Vagina (tissue), 2 donors: Measurements from ENCODE around the gene HCN4. TPM values are rescaled to one million over a fixed set of nuclear protein-coding genes. Genes with fewer than 3 reads are reported as not detected.

ENCODE experiments used
- DNase-seq, 2 donors: peaks; one replicate each; pipeline ENCODE4 v3.0.0-alpha.2; 2017; ENCODE audit errors: extremely low spot score in 2 of 2
- H3K27ac ChIP-seq: fragments of 200-600 bp; sonication (generic); one replicate; pipeline ENCODE4 v1.5.1; 2019
- H3K27me3 ChIP-seq: fragments of 200-600 bp; sonication (generic); one replicate; pipeline ENCODE4 v1.5.1; 2019
- H3K36me3 ChIP-seq, 2 donors: fragments of 200-600 bp; sonication (generic); one replicate each; pipeline ENCODE4 v1.5.1; 2017 to 2019
- H3K4me1 ChIP-seq: fragments of 200-600 bp; sonication (generic); one replicate; pipeline ENCODE4 v1.5.1; 2019
- H3K4me3 ChIP-seq, 2 donors: fragments of 200-600 bp; sonication (generic); 1 replicate in 1 of 2; 2 replicates in 1 of 2; pipeline ENCODE4 v1.5.1; 2016 to 2019
- H3K9me3 ChIP-seq: fragments of 200-600 bp; sonication (generic); one replicate; pipeline ENCODE4 v1.5.1; 2019
- POLR2A ChIP-seq, 2 donors: fragments of 450-650 bp; IDR thresholded peaks; one replicate each; pipeline ENCODE4 v1.6.1; 2017; ENCODE audit warnings: antibody characterized with exemption in 2 of 2, mild to moderate bottlenecking in 2 of 2, moderate library complexity in 2 of 2
- POLR2AphosphoS5 ChIP-seq, 2 donors: sonication (generic); formaldehyde crosslinking; IDR thresholded peaks; one replicate each; pipeline ENCODE4 v1.9.0; 2017; ENCODE audit warnings: antibody characterized with exemption in 2 of 2, mild to moderate bottlenecking in 2 of 2, low read depth in 1 of 2; ENCODE audit not compliant: insufficient read depth in 1 of 2
- intact Hi-C: fragments of 100-400 bp; cut with DNase I; formaldehyde crosslinking; loops from one replicate; pipeline ENCODE4 v1.15.1; 2023
- total RNA-seq: library from RNA; depleted of rRNA; stranded (reverse); fragments of >200 nt; gene quantifications from one replicate; pipeline ENCODE4 v1.2.3, GENCODE V29; 2016
- TF ChIP-seq, protein P1 (sequence below), 3 experiments: fragments of 450-650 bp in 2 of 3; fragments of 200-600 bp in 1 of 3; sonication (generic) in 1 of 3; IDR thresholded peaks; one replicate each; pipeline ENCODE4 v1.5.1; 2017 to 2019; ENCODE audit warnings: antibody characterized with exemption in 3 of 3, mild to moderate bottlenecking in 2 of 3, moderate library complexity in 2 of 3

HCN4 gene
- total RNA-seq, 1 donor from 2014 or later, result 0.25 TPM

DNA sequence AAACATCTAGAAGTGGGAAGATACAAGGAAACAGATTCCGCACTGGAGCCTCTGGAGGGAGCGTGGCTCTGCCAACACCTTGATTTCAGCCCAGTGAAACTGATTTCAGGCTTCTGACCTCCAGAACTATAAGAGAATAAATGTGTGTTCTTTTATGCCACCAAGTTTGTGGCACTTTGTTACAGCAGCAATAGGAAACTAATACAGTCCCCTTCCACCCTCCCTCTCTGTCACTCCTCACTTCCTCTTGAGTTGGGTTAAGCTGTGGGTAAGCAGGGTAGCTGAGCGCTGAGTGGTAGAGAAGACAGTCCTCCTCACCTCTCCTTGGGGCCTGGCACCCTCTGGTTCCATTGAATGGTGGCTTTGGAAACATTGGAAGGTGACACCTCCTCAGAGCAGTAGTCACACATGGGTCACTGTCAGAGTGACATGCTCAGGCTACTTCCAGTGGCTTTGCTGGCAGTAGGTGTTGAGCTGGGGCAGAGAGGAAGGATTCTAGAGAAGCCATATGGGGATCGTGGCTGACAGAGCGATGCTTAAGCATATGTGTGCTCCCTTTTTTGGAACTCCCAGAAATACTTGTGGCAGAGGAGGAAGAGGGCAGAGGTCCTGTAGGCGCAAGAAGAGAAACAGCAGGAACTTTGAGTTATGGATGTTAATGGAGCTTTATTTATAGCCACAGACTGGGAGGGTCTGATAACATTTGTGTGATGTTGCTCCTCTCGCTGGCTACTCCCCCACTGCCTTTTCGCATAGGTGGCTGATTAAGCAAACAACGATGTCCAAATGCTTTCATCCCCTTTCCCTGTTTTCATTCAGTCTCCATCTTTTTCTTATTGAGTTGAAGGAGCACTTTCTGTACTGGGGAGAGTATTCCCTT is 14.8 kb upstream of the HCN4 start:
- Histone ChIP-seq H3K27ac (no peak overlapping the region), H3K27me3 (no peaks in the 10 kb centered on the region), H3K9me3 (no peaks in the 10 kb centered on the region), H3K36me3 (no peaks in the 10 kb centered on the region), H3K4me3 (no peak overlapping the region), H3K4me1 (no peaks in the 10 kb centered on the region)
- intact Hi-C loops, result no loop called here
- DNase-seq, result no peak
- no peak for TF ChIP-seq POLR2AphosphoS5 (IDR thresholded peaks at IDR 0.05; ENCODE audit: insufficient read depth in 1 of 2, low read depth in 1 of 2)
- TF ChIP-seq POLR2A (IDR thresholded peaks at IDR 0.05), result no peak
- TF ChIP-seq, protein P1, sequence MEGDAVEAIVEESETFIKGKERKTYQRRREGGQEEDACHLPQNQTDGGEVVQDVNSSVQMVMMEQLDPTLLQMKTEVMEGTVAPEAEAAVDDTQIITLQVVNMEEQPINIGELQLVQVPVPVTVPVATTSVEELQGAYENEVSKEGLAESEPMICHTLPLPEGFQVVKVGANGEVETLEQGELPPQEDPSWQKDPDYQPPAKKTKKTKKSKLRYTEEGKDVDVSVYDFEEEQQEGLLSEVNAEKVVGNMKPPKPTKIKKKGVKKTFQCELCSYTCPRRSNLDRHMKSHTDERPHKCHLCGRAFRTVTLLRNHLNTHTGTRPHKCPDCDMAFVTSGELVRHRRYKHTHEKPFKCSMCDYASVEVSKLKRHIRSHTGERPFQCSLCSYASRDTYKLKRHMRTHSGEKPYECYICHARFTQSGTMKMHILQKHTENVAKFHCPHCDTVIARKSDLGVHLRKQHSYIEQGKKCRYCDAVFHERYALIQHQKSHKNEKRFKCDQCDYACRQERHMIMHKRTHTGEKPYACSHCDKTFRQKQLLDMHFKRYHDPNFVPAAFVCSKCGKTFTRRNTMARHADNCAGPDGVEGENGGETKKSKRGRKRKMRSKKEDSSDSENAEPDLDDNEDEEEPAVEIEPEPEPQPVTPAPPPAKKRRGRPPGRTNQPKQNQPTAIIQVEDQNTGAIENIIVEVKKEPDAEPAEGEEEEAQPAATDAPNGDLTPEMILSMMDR (IDR thresholded peaks at IDR 0.05), result no peak

DNA sequence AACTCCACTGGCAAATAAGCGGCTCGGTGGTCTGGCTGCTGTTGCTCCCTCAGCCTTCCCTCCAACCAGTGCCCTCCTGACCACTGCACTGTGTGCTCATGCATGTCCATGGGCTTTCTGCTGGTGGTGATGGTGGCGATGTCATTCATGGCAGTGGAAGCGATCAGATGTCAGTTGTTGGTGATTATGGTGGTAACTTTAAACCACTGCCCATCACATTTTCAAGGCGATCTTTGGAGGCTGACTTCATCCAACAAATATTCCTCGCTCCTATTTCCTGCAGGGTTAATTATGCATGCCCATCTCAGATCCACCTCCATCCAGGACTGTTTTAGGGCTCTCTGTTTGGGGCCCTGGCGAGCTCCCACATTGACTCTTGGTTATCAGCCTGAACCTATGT is 13.4 kb upstream of the HCN4 start:
- intact Hi-C loops, result no loop called here
- H3K4me1 ChIP-seq, result no peaks in the 10 kb centered on the region
- H3K36me3 ChIP-seq, result no peaks in the 10 kb centered on the region
- H3K27me3 ChIP-seq, result no peaks in the 10 kb centered on the region
- no peaks in the 10 kb centered on the region for H3K9me3 ChIP-seq
- no peak for DNase-seq
- H3K4me3 ChIP-seq, result no peak overlapping the region
- TF ChIP-seq POLR2A (IDR thresholded peaks at IDR 0.05) (no peak), POLR2AphosphoS5 (IDR thresholded peaks at IDR 0.05; ENCODE audit: insufficient read depth in 1 of 2, low read depth in 1 of 2) (no peak)
- TF ChIP-seq, protein P1 (IDR thresholded peaks at IDR 0.05), result no peak
- H3K27ac ChIP-seq, result no peak overlapping the region

DNA sequence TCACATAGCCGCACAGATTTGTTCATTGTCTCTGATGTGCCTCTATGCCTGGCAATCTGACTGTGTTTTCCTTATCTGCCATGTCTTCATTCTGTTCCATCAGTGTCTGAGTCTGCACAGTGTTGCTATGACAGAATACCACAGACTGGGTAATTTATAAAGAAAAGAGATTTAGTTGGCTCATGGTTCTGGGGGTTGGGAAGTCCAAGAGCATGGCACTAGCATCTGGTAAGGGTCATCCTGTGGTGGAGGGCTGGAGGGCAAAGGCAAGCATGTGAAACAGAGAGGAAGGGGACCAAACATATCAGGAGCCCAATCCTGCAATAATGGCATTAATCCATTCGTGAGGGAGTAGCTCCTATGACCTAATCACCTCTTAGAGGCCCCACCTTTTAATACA is 11.9 kb upstream of the HCN4 start:
- H3K9me3 ChIP-seq, result no peaks in the 10 kb centered on the region
- no peaks in the 10 kb centered on the region for H3K27me3 ChIP-seq

DNA sequence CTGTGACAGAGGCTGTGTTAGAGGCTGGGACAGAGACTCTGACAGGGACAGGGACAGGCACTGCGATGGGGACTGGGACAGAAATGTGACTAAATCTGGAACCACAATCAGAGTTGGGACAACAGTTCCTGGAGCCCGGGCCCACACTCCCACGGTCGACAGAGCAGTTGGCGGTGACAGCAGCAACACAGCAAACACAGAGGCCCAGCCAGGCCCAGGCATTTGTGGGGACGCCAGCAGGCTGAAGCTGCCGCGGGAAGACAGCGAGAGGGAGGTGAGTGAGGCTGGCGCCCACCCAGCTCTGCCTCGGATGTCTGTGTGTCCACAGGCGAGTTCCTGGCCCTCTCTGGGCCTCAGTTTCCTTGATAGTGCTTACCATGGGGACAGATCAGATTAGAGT is 9.3 kb upstream of the HCN4 start:
- Histone ChIP-seq H3K36me3 (no peaks in the 10 kb centered on the region), H3K27ac (no peak overlapping the region), H3K9me3 (no peaks in the 10 kb centered on the region), H3K4me1 (no peaks in the 10 kb centered on the region), H3K4me3 (no peak overlapping the region), H3K27me3 (no peaks in the 10 kb centered on the region)
- intact Hi-C loops, result no loop called here
- no peak for DNase-seq
- TF ChIP-seq, protein P1 (IDR thresholded peaks at IDR 0.05), result no peak
- TF ChIP-seq POLR2A (IDR thresholded peaks at IDR 0.05) (no peak), POLR2AphosphoS5 (IDR thresholded peaks at IDR 0.05; ENCODE audit: insufficient read depth in 1 of 2, low read depth in 1 of 2) (no peak)

More for the DNA sequence above, 11.9 kb upstream of the HCN4 start:
- intact Hi-C loops, result no loop called here
- Histone ChIP-seq H3K4me1 (no peaks in the 10 kb centered on the region), H3K27ac (no peak overlapping the region), H3K36me3 (no peaks in the 10 kb centered on the region), H3K4me3 (no peak overlapping the region)
- DNase-seq, result no peak
- TF ChIP-seq POLR2A (IDR thresholded peaks at IDR 0.05) (no peak), POLR2AphosphoS5 (IDR thresholded peaks at IDR 0.05; ENCODE audit: insufficient read depth in 1 of 2, low read depth in 1 of 2) (no peak)
- TF ChIP-seq, protein P1 (IDR thresholded peaks at IDR 0.05), result no peak

DNA sequence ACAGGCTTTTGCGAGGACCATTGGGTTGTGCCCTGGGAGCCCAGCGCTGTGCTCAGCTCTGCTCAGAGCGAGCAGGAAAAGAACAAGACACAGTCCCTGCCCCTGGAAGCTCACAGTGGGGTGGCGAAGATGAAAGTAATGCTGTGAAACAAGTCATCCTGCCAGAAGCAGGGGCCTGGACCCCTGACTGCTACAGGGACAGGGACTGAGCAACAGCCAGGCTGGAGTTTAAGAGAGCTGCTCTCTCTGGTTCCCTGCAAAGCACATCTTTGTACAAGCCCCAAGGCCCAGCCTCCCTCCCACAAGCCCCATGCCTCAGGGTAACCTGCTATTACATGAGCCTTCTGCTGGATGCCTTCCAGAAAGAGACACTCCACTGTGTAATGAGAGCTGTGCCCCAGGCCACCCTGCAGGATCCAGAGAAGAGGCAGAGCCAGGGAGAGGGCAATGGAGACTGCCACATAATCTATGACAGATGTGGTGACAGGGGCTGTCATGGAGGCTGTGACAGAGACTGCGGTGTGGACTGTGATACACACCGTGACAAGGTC is 7.1 kb upstream of the HCN4 start:
- H3K27ac ChIP-seq, result no peak overlapping the region
- H3K4me3 ChIP-seq, result no peak overlapping the region
- TF ChIP-seq POLR2AphosphoS5 (IDR thresholded peaks at IDR 0.05; ENCODE audit: insufficient read depth in 1 of 2, low read depth in 1 of 2), result no peak
- TF ChIP-seq POLR2A (IDR thresholded peaks at IDR 0.05), result no peak
- TF ChIP-seq, protein P1 (IDR thresholded peaks at IDR 0.05), result no peak
- no peak for DNase-seq
- no peaks in the 10 kb centered on the region for H3K9me3 ChIP-seq
- H3K36me3 ChIP-seq, result no peaks in the 10 kb centered on the region
- H3K27me3 ChIP-seq, result no peaks in the 10 kb centered on the region
- H3K4me1 ChIP-seq, result no peaks in the 10 kb centered on the region
- intact Hi-C loops, result no loop called here
